IMR-90 (cell line): Measurements from ENCODE around the gene DNAJC11. TPM values are rescaled to one million over a fixed set of nuclear protein-coding genes. Genes with fewer than 3 reads are reported as not detected.

Source experiments
- ATAC-seq: fragments of 200-7000 bp; cut with Tn5 transposase; 2 replicates; pipeline ENCODE4 v1.9.1; 2020; ENCODE audit warnings: low read depth, mild to moderate bottlenecking, moderate library complexity
- BruUV-seq: library from RNA; stranded (reverse); fragments of 400-500 nt; replicated peaks from 2 replicates; lab custom pipeline; 2021; lab: Mats Ljungman, UMichigan
- CTCF ChIA-PET: fragments of 300-600 bp; formaldehyde crosslinking; extraction: SDS; loops from one replicate; lab custom pipeline; 2021; ENCODE audit warnings: antibody characterized with exemption; lab: Yijun Ruan, JAX
- POLR2A ChIA-PET: fragments of 300-600 bp; sonication (Branson Sonifier 250); formaldehyde crosslinking; loops from one replicate; lab custom pipeline; 2022; ENCODE audit warnings: antibody characterized with exemption; ENCODE audit not compliant: unreplicated experiment; lab: Charles Lee
- DNase-seq: peaks from one replicate; pipeline ENCODE4 v3.0.0; 2013
- H2AFZ ChIP-seq: replicated peaks from 2 replicates; pipeline ENCODE3; 2013; ENCODE audit warnings: low read length, mild to moderate bottlenecking; ENCODE audit not compliant: poor library complexity
- H2AK5ac ChIP-seq: 2 replicates; pipeline ENCODE4 v1.6.1; 2013; ENCODE audit warnings: low read depth, low read length, inconsistent platforms
- H2AK9ac ChIP-seq: replicated peaks from 2 replicates; pipeline ENCODE3; 2013; ENCODE audit warnings: mild to moderate bottlenecking, low read depth, low read length, moderate library complexity; ENCODE audit not compliant: poor library complexity
- H2BK120ac ChIP-seq: 2 replicates; pipeline ENCODE4 v1.6.1; 2013; ENCODE audit warnings: low read depth, low read length, inconsistent platforms
- H2BK15ac ChIP-seq: 3 replicates; pipeline ENCODE4 v1.6.1; 2013; ENCODE audit warnings: low read depth, low read length, inconsistent platforms
- H2BK20ac ChIP-seq: 2 replicates; pipeline ENCODE4 v1.6.1; 2013; ENCODE audit warnings: low read depth, mild to moderate bottlenecking, inconsistent platforms, low read length, moderate library complexity
- H2BK5ac ChIP-seq: 2 replicates; pipeline ENCODE4 v1.6.1; 2013; ENCODE audit warnings: mild to moderate bottlenecking, low read depth, low read length, inconsistent platforms; ENCODE audit not compliant: poor library complexity, severe bottlenecking
- H3K14ac ChIP-seq: replicated peaks from 2 replicates; pipeline ENCODE4 v1.6.1; 2013; ENCODE audit warnings: low read depth, low read length, inconsistent platforms
- H3K18ac ChIP-seq: 2 replicates; pipeline ENCODE4 v1.6.1; 2013; ENCODE audit warnings: low read depth, low read length, control low read depth
- H3K23ac ChIP-seq: 2 replicates; pipeline ENCODE4 v1.6.1; 2013; ENCODE audit warnings: low read depth, low read length, inconsistent platforms
- H3K27ac ChIP-seq: 2 replicates; pipeline ENCODE4 v1.5.1; 2013; ENCODE audit warnings: mild to moderate bottlenecking, control low read depth, low read length; ENCODE audit not compliant: insufficient read depth
- H3K27me3 ChIP-seq: 2 replicates; pipeline ENCODE4 v1.6.1; 2013; ENCODE audit warnings: low read length; ENCODE audit not compliant: control insufficient read depth, insufficient read depth
- H3K36me3 ChIP-seq: 2 replicates; pipeline ENCODE4 v1.6.1; 2013; ENCODE audit warnings: low read length, mixed read lengths; ENCODE audit not compliant: control insufficient read depth, insufficient read depth
- H3K4ac ChIP-seq: 2 replicates; pipeline ENCODE4 v1.6.1; 2013; ENCODE audit warnings: low read depth, low read length, inconsistent platforms
- H3K4me1 ChIP-seq: 2 replicates; pipeline ENCODE4 v1.6.1; 2013; ENCODE audit warnings: low read length, mixed read lengths; ENCODE audit not compliant: control insufficient read depth, insufficient read depth
- H3K4me2 ChIP-seq: 2 replicates; pipeline ENCODE4 v1.6.1; 2013; ENCODE audit warnings: low read depth, mild to moderate bottlenecking, control low read depth, low read length, moderate library complexity
- H3K4me3 ChIP-seq: 2 replicates; pipeline ENCODE4 v1.5.1; 2013; ENCODE audit warnings: low read depth, mild to moderate bottlenecking, control low read depth, low read length, moderate library complexity; ENCODE audit not compliant: insufficient read depth
- H3K56ac ChIP-seq: 2 replicates; pipeline ENCODE4 v1.6.1; 2013; ENCODE audit warnings: low read length, inconsistent platforms; ENCODE audit not compliant: insufficient read depth; ENCODE audit errors: extremely low read depth
- H3K79me1 ChIP-seq, 2 experiments: 2 replicates each; pipeline ENCODE4 v1.6.1; 2013; ENCODE audit warnings: low read length in 2 of 2, inconsistent platforms in 1 of 2, low read depth in 1 of 2
- H3K9ac ChIP-seq: 2 replicates; pipeline ENCODE4 v1.6.1; 2013; ENCODE audit warnings: low read depth, low read length, control low read depth
- H3K9me1 ChIP-seq: 2 replicates; pipeline ENCODE4 v1.6.1; 2013; ENCODE audit warnings: low read length, inconsistent platforms; ENCODE audit not compliant: insufficient read depth
- H3K9me3 ChIP-seq: 2 replicates; pipeline ENCODE4 v1.6.1; 2013; ENCODE audit warnings: low read length; ENCODE audit not compliant: control insufficient read depth, insufficient read depth
- H4K20me1 ChIP-seq: 2 replicates; pipeline ENCODE4 v1.6.1; 2013; ENCODE audit warnings: low read length, inconsistent platforms; ENCODE audit not compliant: insufficient read depth
- H4K5ac ChIP-seq: 2 replicates; pipeline ENCODE4 v1.6.1; 2013; ENCODE audit warnings: mild to moderate bottlenecking, low read depth, low read length, control low read depth
- H4K8ac ChIP-seq, 2 experiments: 2 replicates each; pipeline ENCODE4 v1.6.1; 2013; ENCODE audit warnings: low read depth in 2 of 2, low read length in 2 of 2, control low read depth in 1 of 2, inconsistent platforms in 1 of 2
- H4K91ac ChIP-seq: 2 replicates; pipeline ENCODE4 v1.6.1; 2013; ENCODE audit warnings: low read depth, low read length, inconsistent platforms; ENCODE audit not compliant: insufficient read depth
- FOS ChIP-seq: fragments of 150-350 bp; IDR thresholded peaks from 2 replicates; pipeline ENCODE4 v1.6.1; 2016; ENCODE audit warnings: low read depth, low read length
- NFE2L2 ChIP-seq: fragments of 150-350 bp; IDR thresholded peaks from 2 replicates; pipeline ENCODE4 v1.6.1; 2016; ENCODE audit warnings: low read depth, mild to moderate bottlenecking, low read length
- RFX5 ChIP-seq: IDR thresholded peaks from 2 replicates; pipeline ENCODE4 v1.8.0; 2012; ENCODE audit warnings: low read depth, mild to moderate bottlenecking, low read length, moderate library complexity
- WGBS, 2 experiments: methylation state at CpG; one replicate each; pipeline versions ENCODE4 v1.1.5 to v1.1.7; 2013; ENCODE audit warnings: missing lambda C conversion rate in 2 of 2; ENCODE audit not compliant: insufficient read length in 1 of 2; ENCODE audit errors: extremely low coverage in 2 of 2; 5-methylcytosine and 5-hydroxymethylcytosine counted together
- dilution Hi-C: fragments of 300-500 bp; cut with HindIII; formaldehyde crosslinking; loops from one replicate; pipeline ENCODE4 v1.14.3; 2018; ENCODE audit warnings: low sequenced_read_pairs; ENCODE audit not compliant: unreplicated experiment
- in situ Hi-C: fragments of 300-500 bp; cut with MboI; formaldehyde crosslinking; loops from 3 replicates; pipeline ENCODE4 v1.14.3; 2019; ENCODE audit warnings: low sequenced_read_pairs, inconsistent platforms, mixed read lengths
- intact Hi-C: fragments of 100-400 bp; cut with micrococcal nuclease; formaldehyde crosslinking; loops from 2 replicates; pipeline ENCODE4 v1.10.0; 2022
- polyA plus RNA-seq, 3 experiments: library from polyadenylated mRNA; depleted of rRNA; stranded (reverse); fragments of >200 nt; gene quantifications; 2 replicates each; pipeline ENCODE4 v1.2.3, GENCODE V29; 2012; ENCODE audit warnings: low replicate concordance in 1 of 3
- total RNA-seq: library from RNA; depleted of rRNA; stranded (reverse); fragments of >200 nt; gene quantifications from 2 replicates; pipeline ENCODE4 v1.2.3, GENCODE V29; 2012

The DNAJC11 gene
- total and polyA plus RNA-seq, 2 of the 4 experiments (the other 2 are of a cell fraction), result 38.7 to 48.5 TPM

DNA sequence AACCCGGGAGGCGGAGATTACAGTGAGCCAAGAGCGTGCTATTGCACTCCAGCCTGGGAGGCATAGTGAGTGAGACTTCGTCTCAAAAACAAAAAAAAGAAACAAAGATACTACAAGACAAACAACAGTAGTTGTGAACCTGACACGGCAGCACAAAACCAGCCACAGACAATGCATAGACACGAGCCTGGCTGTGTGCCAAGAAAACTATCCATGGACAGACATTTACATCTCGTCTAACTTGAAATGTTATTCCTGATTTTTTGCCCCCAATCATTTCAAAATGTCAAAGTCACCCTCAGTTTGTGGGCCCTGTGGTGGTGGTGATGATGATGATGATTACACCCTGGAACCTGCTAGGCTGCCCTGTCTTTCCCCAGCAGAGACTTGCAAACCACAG lies 105.3 kb downstream of the DNAJC11 start:
- Histone ChIP-seq H3K9me1 (peaks cover 10% of the 10 kb centered on the region), H3K4me1 (peaks cover 4% of the 10 kb centered on the region), H3K36me3 (peaks cover 70% of the 10 kb centered on the region), H3K23ac (no peak overlapping the region), H2BK15ac (no peak overlapping the region), H2BK5ac (no peak overlapping the region), H4K8ac (no peak overlapping the region), H3K4ac (no peak overlapping the region), H3K27ac (no peak overlapping the region), H2BK20ac (no peak overlapping the region), H3K14ac (no peak overlapping the region), H3K4me3 (no peak overlapping the region), H2AK5ac (no peak overlapping the region), H2AK9ac (no peak overlapping the region), H4K91ac (no peak overlapping the region), H4K20me1 (peaks cover 91% of the 10 kb centered on the region), H3K79me1 (peaks cover 13 to 82% of the 10 kb centered on the region in 2 experiments), H3K4me2 (no peak overlapping the region), H3K9ac (no peak overlapping the region), H4K5ac (no peak overlapping the region), H3K9me3 (no peaks in the 10 kb centered on the region), H2AFZ (no peak overlapping the region), H3K27me3 (no peaks in the 10 kb centered on the region), H3K18ac (no peak overlapping the region), H3K56ac (no peak overlapping the region), H2BK120ac (no peak overlapping the region)
- BruUV-seq, result no TSS peak
- in situ Hi-C loops, result no loop called here
- no peak for DNase-seq
- no peak for ATAC-seq
- TF ChIP-seq FOS (no peak), NFE2L2 (no peak), RFX5 (no peak)
- POLR2A ChIA-PET, result no interaction called here
- intact Hi-C loops, result no loop called here
- WGBS, 2 experiments, result 0% methylated on average over 1 of the region's 7 CpGs; no CpG with 5 or more reads in 1 of the 2 experiments
- CTCF ChIA-PET, result no interaction called here
- dilution Hi-C loops, result no loop called here
